Measurements from ENCODE around the gene FETUB.

- TF ChIP-seq MAFK (IDR thresholded peaks at IDR 0.05; ENCODE audit: partially characterized antibody) = no peak
- TF ChIP-seq USF2 (IDR thresholded peaks at IDR 0.05) = no peak
- no peak for TF ChIP-seq RAD21 (conservative IDR thresholded peaks at IDR 0.05 in 1 of 2, IDR thresholded peaks at IDR 0.05 in 1 of 2)
- TF ChIP-seq, protein P1, sequence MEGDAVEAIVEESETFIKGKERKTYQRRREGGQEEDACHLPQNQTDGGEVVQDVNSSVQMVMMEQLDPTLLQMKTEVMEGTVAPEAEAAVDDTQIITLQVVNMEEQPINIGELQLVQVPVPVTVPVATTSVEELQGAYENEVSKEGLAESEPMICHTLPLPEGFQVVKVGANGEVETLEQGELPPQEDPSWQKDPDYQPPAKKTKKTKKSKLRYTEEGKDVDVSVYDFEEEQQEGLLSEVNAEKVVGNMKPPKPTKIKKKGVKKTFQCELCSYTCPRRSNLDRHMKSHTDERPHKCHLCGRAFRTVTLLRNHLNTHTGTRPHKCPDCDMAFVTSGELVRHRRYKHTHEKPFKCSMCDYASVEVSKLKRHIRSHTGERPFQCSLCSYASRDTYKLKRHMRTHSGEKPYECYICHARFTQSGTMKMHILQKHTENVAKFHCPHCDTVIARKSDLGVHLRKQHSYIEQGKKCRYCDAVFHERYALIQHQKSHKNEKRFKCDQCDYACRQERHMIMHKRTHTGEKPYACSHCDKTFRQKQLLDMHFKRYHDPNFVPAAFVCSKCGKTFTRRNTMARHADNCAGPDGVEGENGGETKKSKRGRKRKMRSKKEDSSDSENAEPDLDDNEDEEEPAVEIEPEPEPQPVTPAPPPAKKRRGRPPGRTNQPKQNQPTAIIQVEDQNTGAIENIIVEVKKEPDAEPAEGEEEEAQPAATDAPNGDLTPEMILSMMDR (IDR thresholded peaks at IDR 0.05) = no peak
- TF ChIP-seq CHD2 (IDR thresholded peaks at IDR 0.05; ENCODE audit: low read length, partially characterized antibody) = no peak
- TF ChIP-seq FOSB (CRISPR knock-in tag; IDR thresholded peaks at IDR 0.05) = no peak
- TF ChIP-seq ZSCAN20 (CRISPR knock-in tag; IDR thresholded peaks at IDR 0.05) = no peak
- TF ChIP-seq HDAC2 (IDR thresholded peaks at IDR 0.05) = no peak
- no peak for TF ChIP-seq HMGXB4 (CRISPR knock-in tag; IDR thresholded peaks at IDR 0.05; ENCODE audit: borderline replicate concordance)
- no peak for TF ChIP-seq POLR2A (IDR thresholded peaks at IDR 0.05; ENCODE audit: low read length)
- no peak for TF ChIP-seq ZFP36 (IDR thresholded peaks at IDR 0.05; ENCODE audit: borderline replicate concordance, partially characterized antibody)
Measured at GRCh38 chr3:186640473-186640818, 247 bp downstream of the FETUB start.
